IPS-11a (cell line): Measurements from ENCODE around the gene HTR3A.

Experiments
- H3K4me3 ChIP-seq: one replicate; pipeline ENCODE4 v1.5.1; 2013; ENCODE audit warnings: low read depth, low read length, control low read depth

Gene HTR3A

GRCh38 chr11:114016986-114017385, 42.1 kb downstream of the HTR3A start:
- H3K4me3 ChIP-seq, result no peak overlapping the region

GRCh38 chr11:114017723-114018122, 42.8 kb downstream of the HTR3A start:
- no peak overlapping the region for H3K4me3 ChIP-seq

GRCh38 chr11:114019046-114019445, 44.1 kb downstream of the HTR3A start:
- H3K4me3 ChIP-seq, result no peak overlapping the region

GRCh38 chr11:114019574-114019973, 44.7 kb downstream of the HTR3A start:
- no peak overlapping the region for H3K4me3 ChIP-seq

- no peak overlapping the region for H3K4me3 ChIP-seq
These were observed 50.5 kb downstream of the HTR3A start for GRCh38 chr11:114025329-114025907.

- H3K4me3 ChIP-seq, result no peak overlapping the region
These were observed 51.4 kb downstream of the HTR3A start for GRCh38 chr11:114026355-114026754.

GRCh38 chr11:114027391-114027790, 52.5 kb downstream of the HTR3A start:
- H3K4me3 ChIP-seq, result no peak overlapping the region

GRCh38 chr11:114027926-114028325, 53.0 kb downstream of the HTR3A start:
- no peak overlapping the region for H3K4me3 ChIP-seq

GRCh38 chr11:114031246-114031966, 56.5 kb downstream of the HTR3A start:
- no peak overlapping the region for H3K4me3 ChIP-seq

- no peak overlapping the region for H3K4me3 ChIP-seq
These were observed 57.0 kb downstream of the HTR3A start for GRCh38 chr11:114031967-114032320.

GRCh38 chr11:114033066-114033465, 58.2 kb downstream of the HTR3A start:
- no peak overlapping the region for H3K4me3 ChIP-seq

GRCh38 chr11:114033572-114033971, 58.7 kb downstream of the HTR3A start:
- no peak overlapping the region for H3K4me3 ChIP-seq

- no peak overlapping the region for H3K4me3 ChIP-seq
These were observed 60.0 kb downstream of the HTR3A start for GRCh38 chr11:114034956-114035355.

- H3K4me3 ChIP-seq, result no peak overlapping the region
These were observed 61.4 kb downstream of the HTR3A start for GRCh38 chr11:114036147-114036811.

GRCh38 chr11:114036958-114037357, 62.0 kb downstream of the HTR3A start:
- no peak overlapping the region for H3K4me3 ChIP-seq

- no peak overlapping the region for H3K4me3 ChIP-seq
These were observed 64.6 kb downstream of the HTR3A start for GRCh38 chr11:114039551-114039950.
